Activated CD8-positive, alpha-beta T cell treated with anti-CD3 and anti-CD28 coated beads for 36 hours (primary cell): ENCODE data around the gene SVIL. TPM values are rescaled to one million over a fixed set of nuclear protein-coding genes. Genes with fewer than 3 reads are reported as not detected.

ENCODE experiments used
- ATAC-seq: fragments of 200-7000 bp; cut with Tn5 transposase; one replicate; pipeline ENCODE4 v1.10.0; 2021; ENCODE audit warnings: mild to moderate bottlenecking, moderate library complexity
- CTCF ChIA-PET: fragments of 350-600 bp; sonication (Branson Sonifier 250); formaldehyde crosslinking; loops from one replicate; lab custom pipeline; 2021; ENCODE audit warnings: antibody characterized with exemption; lab: Charles Lee
- POLR2A ChIA-PET: fragments of 350-600 bp; sonication (Branson Sonifier 250); formaldehyde crosslinking; loops from one replicate; lab custom pipeline; 2021; ENCODE audit warnings: antibody characterized with exemption; lab: Charles Lee
- DNase-seq: peaks from one replicate; pipeline ENCODE4 v3.0.0-alpha.2; 2020
- H3K27ac Mint-ChIP-seq: one replicate; pipeline ENCODE4 v1.8.0; 2021; ENCODE audit warnings: mild to moderate bottlenecking, mixed read lengths
- H3K27me3 Mint-ChIP-seq: one replicate; pipeline ENCODE4 v1.8.0; 2021; ENCODE audit warnings: mixed read lengths
- H3K36me3 Mint-ChIP-seq: one replicate; pipeline ENCODE4 v1.8.0; 2021; ENCODE audit warnings: low read depth, mixed read lengths
- H3K4me1 Mint-ChIP-seq: one replicate; pipeline ENCODE4 v1.8.0; 2021; ENCODE audit warnings: low read depth, mixed read lengths
- H3K4me3 Mint-ChIP-seq: one replicate; pipeline ENCODE4 v1.8.0; 2021; ENCODE audit warnings: mild to moderate bottlenecking, moderate library complexity, mixed read lengths
- H3K9me3 Mint-ChIP-seq: one replicate; pipeline ENCODE4 v1.8.0; 2021; ENCODE audit warnings: mixed read lengths
- CTCF ChIP-seq: fragments of 200-600 bp; IDR thresholded peaks from one replicate; pipeline ENCODE4 v1.8.0; 2022; ENCODE audit warnings: antibody characterized with exemption, mild to moderate bottlenecking
- intact Hi-C: fragments of 100-400 bp; cut with micrococcal nuclease; formaldehyde crosslinking; loops from one replicate; pipeline ENCODE4 v1.10.0; 2022
- microRNA-seq: library from miRNA; unstranded; fragments of <30 nt; microRNA quantifications from one replicate; pipeline ENCODE4 v1.2.0, GENCODE V29; 2022; ENCODE audit warnings: borderline microRNAs expressed, borderline replicate concordance
- total RNA-seq, 2 experiments: library from RNA; stranded (reverse); gene quantifications; one replicate each; pipeline ENCODE4 v1.2.3, GENCODE V29; 2021

SVIL gene
- total RNA-seq, 2 experiments from 2014 or later, result 7.9 to 8.9 TPM

DNA sequence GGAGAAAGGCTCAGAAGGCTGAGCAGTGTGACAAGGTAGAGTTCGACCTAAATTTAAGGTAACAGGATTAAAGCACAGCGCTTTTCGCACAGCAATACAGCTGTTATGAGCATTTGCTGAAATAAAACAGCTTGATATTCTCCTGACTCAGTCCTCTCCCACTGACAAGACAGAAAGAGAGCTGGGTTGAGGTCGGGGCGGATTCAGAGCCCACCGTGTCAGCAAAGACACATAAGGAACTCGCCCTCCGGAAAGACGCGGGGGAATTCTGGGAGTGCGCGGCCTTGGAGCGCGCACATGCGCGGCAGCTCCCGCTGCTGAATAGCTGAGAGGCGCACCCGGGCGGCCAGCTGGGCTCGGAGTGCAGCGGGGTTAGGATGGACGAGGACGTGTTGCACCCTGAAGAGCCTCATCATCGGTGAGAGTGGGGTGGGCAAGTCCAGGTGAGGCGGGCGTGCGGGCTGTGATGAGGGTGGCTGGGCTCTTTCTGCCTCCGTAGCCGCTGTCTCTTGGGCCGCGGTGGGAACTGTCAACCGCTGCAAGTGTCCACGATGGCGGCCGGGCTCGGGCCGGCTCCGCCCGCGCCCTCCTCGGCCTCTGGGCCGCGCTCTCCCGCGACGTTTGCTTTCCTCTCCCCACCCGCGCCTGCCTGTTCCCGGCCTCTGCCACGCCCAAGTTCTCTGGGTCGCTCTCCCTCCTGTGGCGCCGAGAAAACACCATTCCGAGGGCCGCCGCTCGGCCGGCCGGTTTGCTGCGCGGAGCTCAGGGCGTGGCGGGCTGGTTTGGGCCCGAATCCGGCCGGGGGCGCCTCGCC, 225.3 kb downstream of the SVIL start:
- Mint-ChIP-seq H3K36me3 (peaks cover 6% of the 10 kb centered on the region), H3K27ac (peak overlapping the region; percentile 92), H3K4me3 (peak overlapping the region; percentile 97), H3K4me1 (peaks cover 33% of the 10 kb centered on the region), H3K27me3 (peaks cover 1% of the 10 kb centered on the region), H3K9me3 (peaks cover 3% of the 10 kb centered on the region)
- ATAC-seq (peak; percentile 69), DNase-seq (peak; percentile 48)
- no peak for TF ChIP-seq CTCF
- intact Hi-C loops, result no loop called here
- CTCF ChIA-PET, result interaction anchor here (0.8 to 4.9 kb wide), 12 partner anchors 14 to 103 kb away, joined by 3 to 28 read pairs (median 4); no protein-coding TSS in a partner anchor
- POLR2A ChIA-PET, result no interaction called here

GRCh38 chr10:29408847-29409240, 225.9 kb downstream of the SVIL start:
- ChIA-PET POLR2A (no interaction called here), CTCF (interaction anchor here (0.7 to 4.9 kb wide), 8 partner anchors 13 to 95 kb away, joined by 3 to 28 read pairs (median 7); no protein-coding TSS in a partner anchor)
- ATAC-seq (peak; percentile 11), DNase-seq (no peak)
- H3K27ac Mint-ChIP-seq, result peak overlapping the region; percentile 92
- H3K9me3 Mint-ChIP-seq, result peaks cover 3% of the 10 kb centered on the region
- TF ChIP-seq CTCF, result no peak
- intact Hi-C loops, result no loop called here
- peaks cover 1% of the 10 kb centered on the region for H3K27me3 Mint-ChIP-seq
- H3K36me3 Mint-ChIP-seq, result peaks cover 6% of the 10 kb centered on the region
- peaks cover 32% of the 10 kb centered on the region for H3K4me1 Mint-ChIP-seq
- peak overlapping the region; percentile 97 for H3K4me3 Mint-ChIP-seq

Small RNA genes lying within 50 kb of the gene (microRNA-seq; reads per million reads assigned to microRNA genes)
- gene MIR604 (not detected), gene MIR938 (not detected)
